Measurements from ENCODE around the gene RAPGEF2. TPM values are rescaled to one million over a fixed set of nuclear protein-coding genes. Genes with fewer than 3 reads are reported as not detected.

Gene RAPGEF2
- total and polyA plus RNA-seq, 2 donors from 2014 or later: 6.9 to 50.6 TPM

GRCh38 chr4:159370286-159370685 lies 267.4 kb downstream of the RAPGEF2 start:
- no peaks in the 10 kb centered on the region for H3K36me3 ChIP-seq (ENCODE audit: control insufficient read depth in 2 of 3, insufficient read depth in 3 of 3, low read length in 3 of 3)
- H3K9ac ChIP-seq (ENCODE audit: low read length in 3 of 3): no peak overlapping the region
- H3K9me3 ChIP-seq (ENCODE audit: control insufficient read depth in 2 of 3, insufficient read depth in 1 of 3, low read length in 3 of 3): no peaks in the 10 kb centered on the region
- FAIRE-seq: no peak
- DNase-seq: no peak
- TF ChIP-seq, protein P1, sequence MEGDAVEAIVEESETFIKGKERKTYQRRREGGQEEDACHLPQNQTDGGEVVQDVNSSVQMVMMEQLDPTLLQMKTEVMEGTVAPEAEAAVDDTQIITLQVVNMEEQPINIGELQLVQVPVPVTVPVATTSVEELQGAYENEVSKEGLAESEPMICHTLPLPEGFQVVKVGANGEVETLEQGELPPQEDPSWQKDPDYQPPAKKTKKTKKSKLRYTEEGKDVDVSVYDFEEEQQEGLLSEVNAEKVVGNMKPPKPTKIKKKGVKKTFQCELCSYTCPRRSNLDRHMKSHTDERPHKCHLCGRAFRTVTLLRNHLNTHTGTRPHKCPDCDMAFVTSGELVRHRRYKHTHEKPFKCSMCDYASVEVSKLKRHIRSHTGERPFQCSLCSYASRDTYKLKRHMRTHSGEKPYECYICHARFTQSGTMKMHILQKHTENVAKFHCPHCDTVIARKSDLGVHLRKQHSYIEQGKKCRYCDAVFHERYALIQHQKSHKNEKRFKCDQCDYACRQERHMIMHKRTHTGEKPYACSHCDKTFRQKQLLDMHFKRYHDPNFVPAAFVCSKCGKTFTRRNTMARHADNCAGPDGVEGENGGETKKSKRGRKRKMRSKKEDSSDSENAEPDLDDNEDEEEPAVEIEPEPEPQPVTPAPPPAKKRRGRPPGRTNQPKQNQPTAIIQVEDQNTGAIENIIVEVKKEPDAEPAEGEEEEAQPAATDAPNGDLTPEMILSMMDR (IDR thresholded peaks at IDR 0.05; ENCODE audit: borderline replicate concordance, extremely low read depth, insufficient read depth): no peak
- H3K27ac ChIP-seq (ENCODE audit: low read depth in 2 of 2, low read length in 2 of 2): no peak overlapping the region
- no peak overlapping the region for H3K4me3 ChIP-seq (ENCODE audit: low read length in 3 of 3)
- intact Hi-C loops (cut with DNase I): no loop called here
- no peaks in the 10 kb centered on the region for H3K4me1 ChIP-seq (ENCODE audit: control insufficient read depth in 2 of 3, insufficient read depth in 2 of 3, low read depth in 1 of 3, low read length in 3 of 3)
- H3K27me3 ChIP-seq (ENCODE audit: control insufficient read depth, insufficient read depth, low read length): no peaks in the 10 kb centered on the region

GRCh38 chr4:159374749-159375530 lies 272.1 kb downstream of the RAPGEF2 start:
- Histone ChIP-seq H3K36me3 (ENCODE audit: control insufficient read depth in 2 of 3, insufficient read depth in 3 of 3, low read length in 3 of 3) (no peaks in the 10 kb centered on the region), H3K9me3 (ENCODE audit: control insufficient read depth in 2 of 3, insufficient read depth in 1 of 3, low read length in 3 of 3) (no peaks in the 10 kb centered on the region), H3K4me1 (ENCODE audit: control insufficient read depth in 2 of 3, insufficient read depth in 2 of 3, low read depth in 1 of 3, low read length in 3 of 3) (no peaks in the 10 kb centered on the region), H3K9ac (ENCODE audit: low read length in 3 of 3) (no peak overlapping the region), H3K27me3 (ENCODE audit: control insufficient read depth, insufficient read depth, low read length) (no peaks in the 10 kb centered on the region), H3K4me3 (ENCODE audit: low read length in 3 of 3) (no peak overlapping the region), H3K27ac (ENCODE audit: low read depth in 2 of 2, low read length in 2 of 2) (no peak overlapping the region)
- DNase-seq (peak in 1 of 5 donors; percentile 10), FAIRE-seq (no peak)
- intact Hi-C loops (cut with DNase I): no loop called here
- TF ChIP-seq, protein P1 (IDR thresholded peaks at IDR 0.05; ENCODE audit: borderline replicate concordance, extremely low read depth, insufficient read depth): no peak

DNA sequence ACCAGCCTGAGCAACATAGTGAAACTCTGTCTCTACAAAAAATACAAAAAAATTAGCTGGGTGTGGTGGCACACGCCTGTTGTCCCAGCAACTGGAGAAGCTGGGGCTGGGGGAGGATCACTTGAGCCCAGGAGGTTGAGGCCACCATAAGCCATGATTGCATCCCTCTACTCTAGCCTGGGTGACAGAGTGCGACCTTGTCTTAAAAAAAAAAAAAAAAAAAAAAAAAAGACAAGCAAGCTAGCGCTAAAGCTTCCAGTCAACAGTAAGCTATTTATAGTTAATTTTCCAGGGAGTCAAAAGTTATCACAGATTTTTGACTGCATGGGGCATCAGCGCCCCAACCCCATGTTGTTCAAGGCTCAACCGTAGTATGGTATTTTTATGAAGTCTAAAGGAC lies 273.4 kb downstream of the RAPGEF2 start:
- H3K4me3 ChIP-seq (ENCODE audit: low read length in 3 of 3): no peak overlapping the region
- no peaks in the 10 kb centered on the region for H3K9me3 ChIP-seq (ENCODE audit: control insufficient read depth in 2 of 3, insufficient read depth in 1 of 3, low read length in 3 of 3)
- DNase-seq (no peak), FAIRE-seq (no peak)
- no peaks in the 10 kb centered on the region for H3K27me3 ChIP-seq (ENCODE audit: control insufficient read depth, insufficient read depth, low read length)
- no peak overlapping the region for H3K9ac ChIP-seq (ENCODE audit: low read length in 3 of 3)
- no peak overlapping the region for H3K27ac ChIP-seq (ENCODE audit: low read depth in 2 of 2, low read length in 2 of 2)
- intact Hi-C loops (cut with DNase I): no loop called here
- no peaks in the 10 kb centered on the region for H3K4me1 ChIP-seq (ENCODE audit: control insufficient read depth in 2 of 3, insufficient read depth in 2 of 3, low read depth in 1 of 3, low read length in 3 of 3)
- TF ChIP-seq, protein P1 (IDR thresholded peaks at IDR 0.05; ENCODE audit: borderline replicate concordance, extremely low read depth, insufficient read depth): no peak
- no peaks in the 10 kb centered on the region for H3K36me3 ChIP-seq (ENCODE audit: control insufficient read depth in 2 of 3, insufficient read depth in 3 of 3, low read length in 3 of 3)

Data from kidney (tissue), 14 donors.